GM12892 (cell line): ENCODE results near the gene LRMDA.

Source experiments
- POLR2A ChIP-seq: IDR thresholded peaks from 2 replicates; pipeline ENCODE4 v1.6.1; 2011; ENCODE audit warnings: low read depth, low read length, control low read depth
- POLR2AphosphoS5 ChIP-seq: IDR thresholded peaks from 2 replicates; pipeline ENCODE4 v1.6.1; 2011; ENCODE audit warnings: low read depth, low read length, control low read depth
- TAF1 ChIP-seq: IDR thresholded peaks from 2 replicates; pipeline ENCODE4 v1.6.1; 2011; ENCODE audit warnings: low read depth, mild to moderate bottlenecking, control low read depth, low read length, borderline replicate concordance

GRCh38 chr10:75598998-75599397 is 167.6 kb downstream of the LRMDA start:
- TF ChIP-seq POLR2A (no peak), POLR2AphosphoS5 (no peak), TAF1 (no peak)
